Ishikawa (cell line): ENCODE data around the gene GEMIN8.

ENCODE experiments used
- CEBPB ChIP-seq: IDR thresholded peaks from 2 replicates; pipeline ENCODE4 v1.6.1; 2012
- CREB1 ChIP-seq: IDR thresholded peaks from 2 replicates; pipeline ENCODE4 v1.6.1; 2012; ENCODE audit warnings: low read depth
- EGR1 ChIP-seq: IDR thresholded peaks from 2 replicates; pipeline ENCODE4 v1.6.1; 2012
- EP300 ChIP-seq: IDR thresholded peaks from 2 replicates; pipeline ENCODE4 v1.6.1; 2012; ENCODE audit warnings: borderline replicate concordance
- RAD21 ChIP-seq: IDR thresholded peaks from 2 replicates; pipeline ENCODE4 v1.6.1; 2012; ENCODE audit warnings: low read depth
- TAF1 ChIP-seq: IDR thresholded peaks from 2 replicates; pipeline ENCODE4 v1.6.1; 2012; ENCODE audit warnings: low read depth, mild to moderate bottlenecking
- TEAD4 ChIP-seq: IDR thresholded peaks from 2 replicates; pipeline ENCODE4 v1.6.1; 2012
- YY1 ChIP-seq: IDR thresholded peaks from 2 replicates; pipeline ENCODE4 v1.6.1; 2012; ENCODE audit warnings: low read depth
- TF ChIP-seq, protein P1 (sequence below): IDR thresholded peaks from 2 replicates; pipeline ENCODE4 v1.6.1; 2012; ENCODE audit warnings: low read depth, mild to moderate bottlenecking
- TF ChIP-seq, protein P2 (sequence below): IDR thresholded peaks from 2 replicates; pipeline ENCODE4 v1.6.1; 2012
- TF ChIP-seq, protein P3 (sequence below): IDR thresholded peaks from 2 replicates; pipeline ENCODE4 v1.6.1; 2012

DNA sequence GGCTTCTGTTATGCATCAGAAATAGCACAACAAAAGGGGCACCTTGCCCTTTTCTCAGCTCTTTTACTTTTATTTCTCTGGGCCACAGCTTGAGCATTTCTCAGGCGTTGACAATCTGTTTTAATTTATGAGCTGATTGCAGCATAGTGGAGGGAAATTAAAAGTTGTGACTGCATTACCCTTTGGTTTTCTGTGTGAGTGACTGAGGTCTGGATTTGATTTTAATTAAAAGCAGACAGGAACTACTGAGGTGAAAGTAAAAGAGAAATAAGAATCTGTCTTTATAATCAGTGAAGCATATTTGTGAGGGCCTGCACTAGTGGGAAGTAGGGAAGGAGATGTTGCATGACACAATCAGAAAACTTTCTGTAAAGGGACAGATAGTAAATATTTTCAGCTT, 43.4 kb upstream of the GEMIN8 start:
- TF ChIP-seq CEBPB (no peak), CREB1 (no peak), TEAD4 (no peak), EGR1 (no peak), YY1 (no peak), RAD21 (no peak), EP300 (no peak), TAF1 (no peak)
- TF ChIP-seq, protein P1, sequence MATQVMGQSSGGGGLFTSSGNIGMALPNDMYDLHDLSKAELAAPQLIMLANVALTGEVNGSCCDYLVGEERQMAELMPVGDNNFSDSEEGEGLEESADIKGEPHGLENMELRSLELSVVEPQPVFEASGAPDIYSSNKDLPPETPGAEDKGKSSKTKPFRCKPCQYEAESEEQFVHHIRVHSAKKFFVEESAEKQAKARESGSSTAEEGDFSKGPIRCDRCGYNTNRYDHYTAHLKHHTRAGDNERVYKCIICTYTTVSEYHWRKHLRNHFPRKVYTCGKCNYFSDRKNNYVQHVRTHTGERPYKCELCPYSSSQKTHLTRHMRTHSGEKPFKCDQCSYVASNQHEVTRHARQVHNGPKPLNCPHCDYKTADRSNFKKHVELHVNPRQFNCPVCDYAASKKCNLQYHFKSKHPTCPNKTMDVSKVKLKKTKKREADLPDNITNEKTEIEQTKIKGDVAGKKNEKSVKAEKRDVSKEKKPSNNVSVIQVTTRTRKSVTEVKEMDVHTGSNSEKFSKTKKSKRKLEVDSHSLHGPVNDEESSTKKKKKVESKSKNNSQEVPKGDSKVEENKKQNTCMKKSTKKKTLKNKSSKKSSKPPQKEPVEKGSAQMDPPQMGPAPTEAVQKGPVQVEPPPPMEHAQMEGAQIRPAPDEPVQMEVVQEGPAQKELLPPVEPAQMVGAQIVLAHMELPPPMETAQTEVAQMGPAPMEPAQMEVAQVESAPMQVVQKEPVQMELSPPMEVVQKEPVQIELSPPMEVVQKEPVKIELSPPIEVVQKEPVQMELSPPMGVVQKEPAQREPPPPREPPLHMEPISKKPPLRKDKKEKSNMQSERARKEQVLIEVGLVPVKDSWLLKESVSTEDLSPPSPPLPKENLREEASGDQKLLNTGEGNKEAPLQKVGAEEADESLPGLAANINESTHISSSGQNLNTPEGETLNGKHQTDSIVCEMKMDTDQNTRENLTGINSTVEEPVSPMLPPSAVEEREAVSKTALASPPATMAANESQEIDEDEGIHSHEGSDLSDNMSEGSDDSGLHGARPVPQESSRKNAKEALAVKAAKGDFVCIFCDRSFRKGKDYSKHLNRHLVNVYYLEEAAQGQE, result no peak
- TF ChIP-seq, protein P2, sequence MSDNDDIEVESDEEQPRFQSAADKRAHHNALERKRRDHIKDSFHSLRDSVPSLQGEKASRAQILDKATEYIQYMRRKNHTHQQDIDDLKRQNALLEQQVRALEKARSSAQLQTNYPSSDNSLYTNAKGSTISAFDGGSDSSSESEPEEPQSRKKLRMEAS, result no peak
- TF ChIP-seq, protein P3, sequence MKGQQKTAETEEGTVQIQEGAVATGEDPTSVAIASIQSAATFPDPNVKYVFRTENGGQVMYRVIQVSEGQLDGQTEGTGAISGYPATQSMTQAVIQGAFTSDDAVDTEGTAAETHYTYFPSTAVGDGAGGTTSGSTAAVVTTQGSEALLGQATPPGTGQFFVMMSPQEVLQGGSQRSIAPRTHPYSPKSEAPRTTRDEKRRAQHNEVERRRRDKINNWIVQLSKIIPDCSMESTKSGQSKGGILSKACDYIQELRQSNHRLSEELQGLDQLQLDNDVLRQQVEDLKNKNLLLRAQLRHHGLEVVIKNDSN, result no peak
